Measurements from ENCODE around the gene MED13L.

GRCh38 chr12:115943310-115943629 lies 334.2 kb downstream of the MED13L start:
- TF ChIP-seq CTCF (conservative IDR thresholded peaks at IDR 0.05; ENCODE audit: low read length) (no peak), EZH2phosphoT487 (IDR thresholded peaks at IDR 0.05; ENCODE audit: borderline replicate concordance, low read depth, low read length) (no peak)

Data from OCI-LY7 (cell line).